IMR-90 (cell line): Measurements from ENCODE around the gene ARHGAP8. TPM values are rescaled to one million over a fixed set of nuclear protein-coding genes. Genes with fewer than 3 reads are reported as not detected.

Source experiments
- ATAC-seq: fragments of 200-7000 bp; cut with Tn5 transposase; 2 replicates; pipeline ENCODE4 v1.9.1; 2020; ENCODE audit warnings: low read depth, mild to moderate bottlenecking, moderate library complexity
- BruUV-seq: library from RNA; stranded (reverse); fragments of 400-500 nt; replicated peaks from 2 replicates; lab custom pipeline; 2021; lab: Mats Ljungman, UMichigan
- CTCF ChIA-PET: fragments of 300-600 bp; formaldehyde crosslinking; extraction: SDS; loops from one replicate; lab custom pipeline; 2021; ENCODE audit warnings: antibody characterized with exemption; lab: Yijun Ruan, JAX
- POLR2A ChIA-PET: fragments of 300-600 bp; sonication (Branson Sonifier 250); formaldehyde crosslinking; loops from one replicate; lab custom pipeline; 2022; ENCODE audit warnings: antibody characterized with exemption; ENCODE audit not compliant: unreplicated experiment; lab: Charles Lee
- DNase-seq: peaks from one replicate; pipeline ENCODE4 v3.0.0; 2013
- H2AFZ ChIP-seq: replicated peaks from 2 replicates; pipeline ENCODE3; 2013; ENCODE audit warnings: low read length, mild to moderate bottlenecking; ENCODE audit not compliant: poor library complexity
- H2AK5ac ChIP-seq: 2 replicates; pipeline ENCODE4 v1.6.1; 2013; ENCODE audit warnings: low read depth, low read length, inconsistent platforms
- H2AK9ac ChIP-seq: replicated peaks from 2 replicates; pipeline ENCODE3; 2013; ENCODE audit warnings: mild to moderate bottlenecking, low read depth, low read length, moderate library complexity; ENCODE audit not compliant: poor library complexity
- H2BK120ac ChIP-seq: 2 replicates; pipeline ENCODE4 v1.6.1; 2013; ENCODE audit warnings: low read depth, low read length, inconsistent platforms
- H2BK15ac ChIP-seq: 3 replicates; pipeline ENCODE4 v1.6.1; 2013; ENCODE audit warnings: low read depth, low read length, inconsistent platforms
- H2BK20ac ChIP-seq: 2 replicates; pipeline ENCODE4 v1.6.1; 2013; ENCODE audit warnings: low read depth, mild to moderate bottlenecking, inconsistent platforms, low read length, moderate library complexity
- H2BK5ac ChIP-seq: 2 replicates; pipeline ENCODE4 v1.6.1; 2013; ENCODE audit warnings: mild to moderate bottlenecking, low read depth, low read length, inconsistent platforms; ENCODE audit not compliant: poor library complexity, severe bottlenecking
- H3K14ac ChIP-seq: replicated peaks from 2 replicates; pipeline ENCODE4 v1.6.1; 2013; ENCODE audit warnings: low read depth, low read length, inconsistent platforms
- H3K18ac ChIP-seq: 2 replicates; pipeline ENCODE4 v1.6.1; 2013; ENCODE audit warnings: low read depth, low read length, control low read depth
- H3K23ac ChIP-seq: 2 replicates; pipeline ENCODE4 v1.6.1; 2013; ENCODE audit warnings: low read depth, low read length, inconsistent platforms
- H3K27ac ChIP-seq: 2 replicates; pipeline ENCODE4 v1.5.1; 2013; ENCODE audit warnings: mild to moderate bottlenecking, control low read depth, low read length; ENCODE audit not compliant: insufficient read depth
- H3K27me3 ChIP-seq: 2 replicates; pipeline ENCODE4 v1.6.1; 2013; ENCODE audit warnings: low read length; ENCODE audit not compliant: control insufficient read depth, insufficient read depth
- H3K36me3 ChIP-seq: 2 replicates; pipeline ENCODE4 v1.6.1; 2013; ENCODE audit warnings: low read length, mixed read lengths; ENCODE audit not compliant: control insufficient read depth, insufficient read depth
- H3K4ac ChIP-seq: 2 replicates; pipeline ENCODE4 v1.6.1; 2013; ENCODE audit warnings: low read depth, low read length, inconsistent platforms
- H3K4me1 ChIP-seq: 2 replicates; pipeline ENCODE4 v1.6.1; 2013; ENCODE audit warnings: low read length, mixed read lengths; ENCODE audit not compliant: control insufficient read depth, insufficient read depth
- H3K4me2 ChIP-seq: 2 replicates; pipeline ENCODE4 v1.6.1; 2013; ENCODE audit warnings: low read depth, mild to moderate bottlenecking, control low read depth, low read length, moderate library complexity
- H3K4me3 ChIP-seq: 2 replicates; pipeline ENCODE4 v1.5.1; 2013; ENCODE audit warnings: low read depth, mild to moderate bottlenecking, control low read depth, low read length, moderate library complexity; ENCODE audit not compliant: insufficient read depth
- H3K56ac ChIP-seq: 2 replicates; pipeline ENCODE4 v1.6.1; 2013; ENCODE audit warnings: low read length, inconsistent platforms; ENCODE audit not compliant: insufficient read depth; ENCODE audit errors: extremely low read depth
- H3K79me1 ChIP-seq, 2 experiments: 2 replicates each; pipeline ENCODE4 v1.6.1; 2013; ENCODE audit warnings: low read length in 2 of 2, inconsistent platforms in 1 of 2, low read depth in 1 of 2
- H3K9ac ChIP-seq: 2 replicates; pipeline ENCODE4 v1.6.1; 2013; ENCODE audit warnings: low read depth, low read length, control low read depth
- H3K9me1 ChIP-seq: 2 replicates; pipeline ENCODE4 v1.6.1; 2013; ENCODE audit warnings: low read length, inconsistent platforms; ENCODE audit not compliant: insufficient read depth
- H3K9me3 ChIP-seq: 2 replicates; pipeline ENCODE4 v1.6.1; 2013; ENCODE audit warnings: low read length; ENCODE audit not compliant: control insufficient read depth, insufficient read depth
- H4K20me1 ChIP-seq: 2 replicates; pipeline ENCODE4 v1.6.1; 2013; ENCODE audit warnings: low read length, inconsistent platforms; ENCODE audit not compliant: insufficient read depth
- H4K5ac ChIP-seq: 2 replicates; pipeline ENCODE4 v1.6.1; 2013; ENCODE audit warnings: mild to moderate bottlenecking, low read depth, low read length, control low read depth
- H4K8ac ChIP-seq, 2 experiments: 2 replicates each; pipeline ENCODE4 v1.6.1; 2013; ENCODE audit warnings: low read depth in 2 of 2, low read length in 2 of 2, control low read depth in 1 of 2, inconsistent platforms in 1 of 2
- H4K91ac ChIP-seq: 2 replicates; pipeline ENCODE4 v1.6.1; 2013; ENCODE audit warnings: low read depth, low read length, inconsistent platforms; ENCODE audit not compliant: insufficient read depth
- CTCF ChIP-seq: conservative IDR thresholded peaks from 2 replicates; pipeline ENCODE4 v1.5.1; 2012; ENCODE audit warnings: mild to moderate bottlenecking, low read depth, low read length, improper control_type of control experiment
- ELK1 ChIP-seq: fragments of 150-350 bp; IDR thresholded peaks from 2 replicates; pipeline ENCODE4 v1.6.1; 2016; ENCODE audit warnings: low read depth, mild to moderate bottlenecking, low read length, moderate library complexity, borderline replicate concordance
- NFE2L2 ChIP-seq: fragments of 150-350 bp; IDR thresholded peaks from 2 replicates; pipeline ENCODE4 v1.6.1; 2016; ENCODE audit warnings: low read depth, mild to moderate bottlenecking, low read length
- POLR2A ChIP-seq: IDR thresholded peaks from 2 replicates; pipeline ENCODE4 v1.6.1; 2012; ENCODE audit warnings: mild to moderate bottlenecking, low read depth, low read length
- USF2 ChIP-seq: fragments of 150-350 bp; IDR thresholded peaks from 2 replicates; pipeline ENCODE4 v1.6.1; 2017; ENCODE audit warnings: mild to moderate bottlenecking, antibody characterized with exemption, low read length, low read depth
- WGBS, 2 experiments: methylation state at CpG; one replicate each; pipeline versions ENCODE4 v1.1.5 to v1.1.7; 2013; ENCODE audit warnings: missing lambda C conversion rate in 2 of 2; ENCODE audit not compliant: insufficient read length in 1 of 2; ENCODE audit errors: extremely low coverage in 2 of 2; 5-methylcytosine and 5-hydroxymethylcytosine counted together
- dilution Hi-C: fragments of 300-500 bp; cut with HindIII; formaldehyde crosslinking; loops from one replicate; pipeline ENCODE4 v1.14.3; 2018; ENCODE audit warnings: low sequenced_read_pairs; ENCODE audit not compliant: unreplicated experiment
- in situ Hi-C: fragments of 300-500 bp; cut with MboI; formaldehyde crosslinking; loops from 3 replicates; pipeline ENCODE4 v1.14.3; 2019; ENCODE audit warnings: low sequenced_read_pairs, inconsistent platforms, mixed read lengths
- intact Hi-C: fragments of 100-400 bp; cut with micrococcal nuclease; formaldehyde crosslinking; loops from 2 replicates; pipeline ENCODE4 v1.10.0; 2022
- polyA plus RNA-seq, 3 experiments: library from polyadenylated mRNA; depleted of rRNA; stranded (reverse); fragments of >200 nt; gene quantifications; 2 replicates each; pipeline ENCODE4 v1.2.3, GENCODE V29; 2012; ENCODE audit warnings: low replicate concordance in 1 of 3
- total RNA-seq: library from RNA; depleted of rRNA; stranded (reverse); fragments of >200 nt; gene quantifications from 2 replicates; pipeline ENCODE4 v1.2.3, GENCODE V29; 2012

ARHGAP8 gene
- total and polyA plus RNA-seq, 2 of the 4 experiments (the other 2 are of a cell fraction): 0.18 to 0.21 TPM

- dilution Hi-C loops (no loop called here), intact Hi-C loops (loop anchor here (5.0 kb wide), 1 partner anchor 181 kb away; no protein-coding TSS in a partner anchor), in situ Hi-C loops (no loop called here)
- H3K14ac ChIP-seq: no peak overlapping the region
- no peak overlapping the region for H4K8ac ChIP-seq
- no peak overlapping the region for H3K4ac ChIP-seq
- peaks cover 8% of the 10 kb centered on the region for H3K9me1 ChIP-seq
- no peak overlapping the region for H2BK5ac ChIP-seq
- H4K91ac ChIP-seq: no peak overlapping the region
- no peak overlapping the region for H2BK120ac ChIP-seq
- H2BK20ac ChIP-seq: no peak overlapping the region
- peaks cover 4 to 10% of the 10 kb centered on the region in 2 experiments; a peak in 1 of 4 replicates for H3K79me1 ChIP-seq
- ChIA-PET POLR2A (no interaction called here), CTCF (no interaction called here)
- H2AK5ac ChIP-seq: no peak overlapping the region
- no peak overlapping the region for H2AK9ac ChIP-seq
- H4K5ac ChIP-seq: no peak overlapping the region
- TF ChIP-seq POLR2A (no peak), CTCF (no peak), NFE2L2 (no peak), ELK1 (no peak), USF2 (no peak)
- H3K27ac ChIP-seq: no peak overlapping the region
- peaks cover 8% of the 10 kb centered on the region for H3K36me3 ChIP-seq
- H4K20me1 ChIP-seq: peaks cover 21% of the 10 kb centered on the region
- peaks cover 23% of the 10 kb centered on the region for H3K4me1 ChIP-seq
- H3K9ac ChIP-seq: no peak overlapping the region
- no peak overlapping the region for H2AFZ ChIP-seq
- H3K23ac ChIP-seq: no peak overlapping the region
- no peak overlapping the region for H3K56ac ChIP-seq
- ATAC-seq (no peak), DNase-seq (no peak)
- H3K18ac ChIP-seq: no peak overlapping the region
- 90% methylated on average over 2 of the region's 14 CpGs; no CpG with 5 or more reads in 1 of the 2 experiments for WGBS, 2 experiments
- no peak overlapping the region for H2BK15ac ChIP-seq
- no TSS peak for BruUV-seq
- no peaks in the 10 kb centered on the region for H3K27me3 ChIP-seq
- no peak overlapping the region for H3K4me2 ChIP-seq
- H3K9me3 ChIP-seq: no peaks in the 10 kb centered on the region
- H3K4me3 ChIP-seq: no peak overlapping the region
Observed at GRCh38 chr22:44733426-44734106, 18.8 kb upstream of the ARHGAP8 start.
